H54 (cell line): ENCODE results near the gene NIT1.

Experiments used
- DNase-seq: peaks from one replicate; pipeline ENCODE4 v3.0.0; 2011; ENCODE audit warnings: low spot score, mixed read lengths; ENCODE audit not compliant: insufficient read length
- FAIRE-seq: peaks from 3 replicates; lab custom pipeline; 2011; peaks lifted over from hg19 to GRCh38; lab: Jason Lieb, UNC
- POLR2A ChIP-seq: IDR thresholded peaks from 2 replicates; pipeline ENCODE4 v1.6.1; 2011; ENCODE audit warnings: low read depth, mild to moderate bottlenecking, low read length

The NIT1 gene

DNA sequence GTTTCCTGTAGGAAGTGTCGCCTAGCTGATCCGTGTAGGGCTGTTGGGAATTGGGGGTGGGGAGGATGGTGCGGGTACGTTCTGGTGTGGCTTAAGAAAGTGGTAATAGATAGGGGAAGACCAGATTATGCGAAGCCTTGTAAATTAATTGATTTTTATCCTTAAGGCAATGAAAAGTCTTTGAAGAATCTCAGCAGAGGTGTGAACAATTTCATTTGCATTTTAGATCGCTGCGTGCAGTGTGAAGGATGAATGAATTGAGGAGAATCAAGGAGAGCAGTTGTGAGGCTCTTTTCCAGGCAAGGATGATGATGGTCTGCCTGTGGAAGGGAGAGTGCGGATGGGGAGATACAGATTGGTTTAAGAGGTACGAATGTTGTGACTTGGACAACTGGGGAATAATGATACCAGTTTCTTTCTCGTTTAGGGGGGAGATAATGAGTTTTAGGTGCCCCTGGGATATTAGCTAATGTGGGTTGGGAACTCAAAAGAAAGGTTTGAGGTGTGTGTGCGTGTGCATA lies 15.4 kb downstream of the NIT1 start:
- no peak for TF ChIP-seq POLR2A
- FAIRE-seq, result no peak

DNA sequence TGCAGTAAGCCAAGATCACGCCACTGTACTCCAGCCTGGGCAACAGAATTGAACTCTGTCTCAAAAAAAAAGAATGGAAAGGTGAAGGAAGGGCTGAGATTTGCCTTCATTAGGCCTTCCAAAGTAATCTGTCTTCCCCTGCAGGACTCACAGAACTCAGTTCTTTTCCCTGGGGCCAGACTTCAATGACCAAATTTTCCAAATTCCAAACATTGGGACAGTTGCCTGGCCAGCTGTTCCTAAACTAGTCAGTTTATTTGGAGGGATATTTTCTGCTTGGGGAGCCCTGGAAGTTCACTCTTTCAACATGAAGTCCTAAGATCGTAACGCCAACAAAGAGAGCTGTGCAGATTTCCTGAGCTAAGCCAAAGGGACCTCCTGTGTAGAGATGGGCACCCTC lies 20.0 kb downstream of the NIT1 start:
- no peak for TF ChIP-seq POLR2A
- DNase-seq (no peak), FAIRE-seq (no peak)

More for the DNA sequence above, 15.4 kb downstream of the NIT1 start:
- no peak for DNase-seq

GRCh38 chr1:161138431-161138830 lies 20.5 kb downstream of the NIT1 start:
- DNase-seq (no peak), FAIRE-seq (no peak)
- no peak for TF ChIP-seq POLR2A

DNA sequence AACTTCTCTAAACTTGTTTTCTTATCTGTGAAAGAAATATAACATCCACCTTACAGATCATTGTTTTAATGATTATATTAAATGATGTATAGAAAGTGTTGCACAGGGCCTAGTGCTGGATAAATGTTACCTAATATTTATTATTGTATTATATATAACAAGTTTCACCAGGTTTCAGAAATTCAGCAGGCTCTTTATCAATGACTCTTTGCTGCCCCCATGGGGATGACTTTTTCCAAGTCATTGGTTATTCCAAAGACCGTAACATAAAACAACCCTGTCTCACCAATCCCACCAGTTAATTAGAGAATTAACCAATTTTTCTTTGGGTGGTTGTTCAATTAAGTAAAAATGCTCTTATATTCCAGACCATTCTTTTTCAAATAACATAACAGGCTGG lies 21.9 kb downstream of the NIT1 start:
- FAIRE-seq, result no peak

DNA sequence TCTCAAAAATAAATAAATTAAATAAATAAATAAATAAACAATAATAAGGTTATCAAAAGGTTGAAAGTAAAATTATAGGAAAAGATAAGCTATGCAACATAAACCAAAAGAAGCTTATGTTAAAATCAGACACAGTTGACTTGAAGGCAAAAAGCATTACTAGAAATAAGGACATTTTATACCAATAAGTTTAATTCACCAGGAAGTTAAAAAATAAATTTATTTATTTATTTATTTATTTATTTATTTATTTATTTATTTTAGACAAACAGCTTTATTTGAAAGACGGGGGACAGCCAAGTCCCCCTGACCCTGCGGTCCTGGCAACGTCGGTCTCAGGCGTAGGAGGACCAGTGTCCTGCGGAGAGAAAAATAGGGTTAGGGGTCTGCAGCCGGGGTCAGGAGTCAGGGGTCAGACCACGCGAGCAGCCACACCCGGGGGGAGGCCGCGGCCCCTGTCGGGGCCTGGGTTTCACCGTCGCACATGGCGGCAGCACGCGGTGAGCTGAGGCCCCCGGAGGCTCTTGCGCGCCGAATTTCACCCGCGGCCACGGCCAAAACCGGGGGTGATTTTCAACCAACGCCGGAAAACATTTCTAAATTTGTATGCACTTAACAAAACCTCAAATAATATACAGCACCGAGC lies 23.0 kb downstream of the NIT1 start:
- no peak for TF ChIP-seq POLR2A
- FAIRE-seq (no peak), DNase-seq (no peak)

More for the DNA sequence above, 21.9 kb downstream of the NIT1 start:
- DNase-seq, result no peak
- TF ChIP-seq POLR2A, result no peak

DNA sequence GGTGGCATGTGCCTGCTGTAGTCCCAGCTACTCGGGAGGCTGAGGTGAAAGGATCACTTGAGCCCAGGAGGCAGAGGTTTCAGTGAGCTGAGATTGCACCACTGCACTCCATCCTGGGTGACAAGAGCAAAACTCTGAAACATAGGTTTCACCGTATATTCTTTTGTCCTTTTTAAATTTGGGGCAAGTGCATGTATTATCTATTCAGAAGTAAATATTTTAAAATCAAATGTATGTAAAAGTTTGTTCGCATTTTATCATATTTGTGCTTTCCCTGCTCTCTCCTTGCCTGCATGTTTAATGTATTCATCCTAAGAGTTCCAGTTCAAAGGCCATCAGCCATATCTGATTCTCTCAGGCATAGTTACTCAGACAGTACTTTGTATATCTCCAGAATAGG lies 27.9 kb downstream of the NIT1 start:
- FAIRE-seq, result no peak
- DNase-seq, result no peak
- no peak for TF ChIP-seq POLR2A

- no peak for DNase-seq
- no peak for TF ChIP-seq POLR2A
- no peak for FAIRE-seq
Observed at GRCh38 chr1:161153176-161153575, 35.3 kb downstream of the NIT1 start.

DNA sequence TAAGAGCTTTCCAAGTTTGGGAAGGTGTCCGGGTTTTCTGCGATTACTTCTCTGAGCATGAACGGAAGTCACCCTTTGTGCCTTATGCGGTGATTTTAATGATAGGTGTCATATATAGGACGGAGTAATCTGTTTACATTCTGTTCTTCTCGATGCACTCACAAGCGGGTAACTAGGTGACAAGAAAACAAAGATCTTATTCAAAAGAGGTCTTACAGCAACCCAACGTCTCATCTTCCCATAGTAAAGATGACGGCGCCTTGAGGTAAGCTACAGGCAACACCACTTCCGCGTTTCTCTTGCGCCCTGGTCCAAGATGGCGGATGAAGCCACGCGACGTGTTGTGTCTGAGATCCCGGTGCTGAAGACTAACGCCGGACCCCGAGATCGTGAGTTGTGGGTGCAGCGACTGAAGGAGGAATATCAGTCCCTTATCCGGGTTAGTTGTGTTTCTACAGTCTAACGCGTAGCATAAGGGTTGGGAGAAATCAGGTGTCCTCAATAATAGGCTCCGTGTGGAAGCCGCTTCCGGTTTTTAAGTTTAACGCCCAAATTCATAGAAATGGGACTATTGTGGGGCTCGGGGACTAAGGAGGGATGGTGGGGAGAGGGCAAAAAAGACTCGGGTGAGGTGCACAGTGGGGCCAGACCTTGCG lies 35.9 kb downstream of the NIT1 start, which contains the start of gene UFC1:
UFC1 (plus strand) TSS at position 297 of the 656 bp plus-strand sequence; CDS start at position 317, 20 bp downstream.
- DNase-seq (peak; percentile 70), FAIRE-seq (no peak)

DNA sequence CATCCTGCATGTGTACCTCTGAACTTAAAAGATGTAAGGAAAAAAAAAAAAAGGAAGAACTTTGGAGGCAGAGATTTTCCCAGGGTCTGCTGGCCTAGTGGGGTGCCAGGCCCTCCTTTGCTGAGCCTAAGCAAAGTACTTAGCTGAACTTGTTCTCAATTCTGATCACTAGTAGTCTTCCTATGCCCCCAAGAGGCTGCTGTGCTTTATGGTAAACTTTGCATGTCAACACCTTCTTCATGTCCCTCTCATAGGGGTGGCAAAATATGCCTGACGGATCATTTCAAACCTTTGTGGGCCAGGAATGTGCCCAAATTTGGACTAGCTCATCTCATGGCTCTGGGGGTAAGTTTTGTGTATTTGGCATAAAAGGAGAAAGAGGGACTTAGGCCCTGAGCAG lies 40.0 kb downstream of the NIT1 start:
- DNase-seq, result no peak
- FAIRE-seq, result no peak
- no peak for TF ChIP-seq POLR2A

More for the DNA sequence above, 35.9 kb downstream of the NIT1 start, which contains the start of gene UFC1:
- peak; percentile 64 for TF ChIP-seq POLR2A

- FAIRE-seq, result no peak
- TF ChIP-seq POLR2A, result no peak
Observed at GRCh38 chr1:161158316-161159010, 40.6 kb downstream of the NIT1 start.

GRCh38 chr1:161159087-161159912 lies 41.4 kb downstream of the NIT1 start, which contains the start of gene USP21:
TSS of gene USP21 (plus strand) at chr1:161159500. CDS start at chr1:161160641, 1,141 bp downstream.
- DNase-seq, result peak; percentile 77

More at GRCh38 chr1:161158316-161159010, 40.6 kb downstream of the NIT1 start:
- DNase-seq, result no peak

DNA sequence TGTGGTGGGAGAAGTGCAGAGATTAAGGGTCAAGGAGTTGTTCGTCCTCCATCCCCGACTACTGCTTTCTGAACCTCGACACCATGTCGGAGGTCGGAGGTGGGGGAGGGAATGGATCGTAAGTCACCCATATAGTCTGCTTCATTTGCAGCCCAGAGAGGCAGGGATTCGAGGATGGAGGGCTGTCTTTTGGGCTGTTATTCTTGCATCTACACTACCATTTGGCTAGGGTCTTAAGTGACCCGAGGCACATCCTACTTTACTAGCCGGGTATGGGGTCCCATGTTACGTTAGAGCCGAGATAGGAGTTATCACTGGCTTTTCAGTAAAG lies 42.0 kb downstream of the NIT1 start:
- FAIRE-seq (no peak), DNase-seq (no peak)
- no peak for TF ChIP-seq POLR2A

More at GRCh38 chr1:161159087-161159912, 41.4 kb downstream of the NIT1 start, which contains the start of gene USP21:
- FAIRE-seq, result no peak
- peak; percentile 65 for TF ChIP-seq POLR2A

GRCh38 chr1:161160671-161161145 lies 42.8 kb downstream of the NIT1 start:
- no peak for TF ChIP-seq POLR2A
- DNase-seq, result no peak
- FAIRE-seq, result no peak
